ENCODE results near the gene MED12L.

Gene MED12L

GRCh38 chr3:151281671-151282324, 196.3 kb downstream of the MED12L start:
- peak; percentile 47; the same call in 2 of the 3 replicates for ATAC-seq
- TF ChIP-seq ARNTL (CRISPR knock-in tag; IDR thresholded peaks at IDR 0.05; ENCODE audit: borderline replicate concordance, low read depth) (no peak), ZNF565 (CRISPR knock-in tag; conservative IDR thresholded peaks at IDR 0.05; ENCODE audit: low read depth) (no peak), RARB (CRISPR knock-in tag; IDR thresholded peaks at IDR 0.05) (no peak), ZFP30 (CRISPR knock-in tag; IDR thresholded peaks at IDR 0.05) (no peak), PPARA (CRISPR knock-in tag; IDR thresholded peaks at IDR 0.05; ENCODE audit: borderline replicate concordance) (no peak), ISL1 (CRISPR knock-in tag; IDR thresholded peaks at IDR 0.05) (no peak), ZNF8 (CRISPR knock-in tag; IDR thresholded peaks at IDR 0.05) (no peak), TCF4 (CRISPR knock-in tag; IDR thresholded peaks at IDR 0.05; ENCODE audit: borderline replicate concordance) (no peak), SNAI2 (CRISPR knock-in tag; IDR thresholded peaks at IDR 0.05) (no peak), TOX (CRISPR knock-in tag; IDR thresholded peaks at IDR 0.05; ENCODE audit: borderline replicate concordance) (no peak), BACH2 (CRISPR knock-in tag; IDR thresholded peaks at IDR 0.05; ENCODE audit: borderline replicate concordance) (no peak), ESRRG (CRISPR knock-in tag; IDR thresholded peaks at IDR 0.05) (no peak), ZNF70 (CRISPR knock-in tag; IDR thresholded peaks at IDR 0.05) (no peak), GLIS3 (CRISPR knock-in tag; IDR thresholded peaks at IDR 0.05) (no peak), OSR1 (CRISPR knock-in tag; IDR thresholded peaks at IDR 0.05) (no peak), ZFP3 (CRISPR knock-in tag; IDR thresholded peaks at IDR 0.05) (no peak)
- TF ChIP-seq, protein P1, sequence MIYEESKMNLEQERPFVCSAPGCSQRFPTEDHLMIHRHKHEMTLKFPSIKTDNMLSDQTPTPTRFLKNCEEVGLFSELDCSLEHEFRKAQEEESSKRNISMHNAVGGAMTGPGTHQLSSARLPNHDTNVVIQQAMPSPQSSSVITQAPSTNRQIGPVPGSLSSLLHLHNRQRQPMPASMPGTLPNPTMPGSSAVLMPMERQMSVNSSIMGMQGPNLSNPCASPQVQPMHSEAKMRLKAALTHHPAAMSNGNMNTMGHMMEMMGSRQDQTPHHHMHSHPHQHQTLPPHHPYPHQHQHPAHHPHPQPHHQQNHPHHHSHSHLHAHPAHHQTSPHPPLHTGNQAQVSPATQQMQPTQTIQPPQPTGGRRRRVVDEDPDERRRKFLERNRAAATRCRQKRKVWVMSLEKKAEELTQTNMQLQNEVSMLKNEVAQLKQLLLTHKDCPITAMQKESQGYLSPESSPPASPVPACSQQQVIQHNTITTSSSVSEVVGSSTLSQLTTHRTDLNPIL (CRISPR knock-in tag; IDR thresholded peaks at IDR 0.05; ENCODE audit: low read depth): no peak
- TF ChIP-seq, protein P2, sequence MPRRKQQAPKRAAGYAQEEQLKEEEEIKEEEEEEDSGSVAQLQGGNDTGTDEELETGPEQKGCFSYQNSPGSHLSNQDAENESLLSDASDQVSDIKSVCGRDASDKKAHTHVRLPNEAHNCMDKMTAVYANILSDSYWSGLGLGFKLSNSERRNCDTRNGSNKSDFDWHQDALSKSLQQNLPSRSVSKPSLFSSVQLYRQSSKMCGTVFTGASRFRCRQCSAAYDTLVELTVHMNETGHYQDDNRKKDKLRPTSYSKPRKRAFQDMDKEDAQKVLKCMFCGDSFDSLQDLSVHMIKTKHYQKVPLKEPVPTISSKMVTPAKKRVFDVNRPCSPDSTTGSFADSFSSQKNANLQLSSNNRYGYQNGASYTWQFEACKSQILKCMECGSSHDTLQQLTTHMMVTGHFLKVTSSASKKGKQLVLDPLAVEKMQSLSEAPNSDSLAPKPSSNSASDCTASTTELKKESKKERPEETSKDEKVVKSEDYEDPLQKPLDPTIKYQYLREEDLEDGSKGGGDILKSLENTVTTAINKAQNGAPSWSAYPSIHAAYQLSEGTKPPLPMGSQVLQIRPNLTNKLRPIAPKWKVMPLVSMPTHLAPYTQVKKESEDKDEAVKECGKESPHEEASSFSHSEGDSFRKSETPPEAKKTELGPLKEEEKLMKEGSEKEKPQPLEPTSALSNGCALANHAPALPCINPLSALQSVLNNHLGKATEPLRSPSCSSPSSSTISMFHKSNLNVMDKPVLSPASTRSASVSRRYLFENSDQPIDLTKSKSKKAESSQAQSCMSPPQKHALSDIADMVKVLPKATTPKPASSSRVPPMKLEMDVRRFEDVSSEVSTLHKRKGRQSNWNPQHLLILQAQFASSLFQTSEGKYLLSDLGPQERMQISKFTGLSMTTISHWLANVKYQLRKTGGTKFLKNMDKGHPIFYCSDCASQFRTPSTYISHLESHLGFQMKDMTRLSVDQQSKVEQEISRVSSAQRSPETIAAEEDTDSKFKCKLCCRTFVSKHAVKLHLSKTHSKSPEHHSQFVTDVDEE (CRISPR knock-in tag; IDR thresholded peaks at IDR 0.05): no peak
- TF ChIP-seq, protein P3, sequence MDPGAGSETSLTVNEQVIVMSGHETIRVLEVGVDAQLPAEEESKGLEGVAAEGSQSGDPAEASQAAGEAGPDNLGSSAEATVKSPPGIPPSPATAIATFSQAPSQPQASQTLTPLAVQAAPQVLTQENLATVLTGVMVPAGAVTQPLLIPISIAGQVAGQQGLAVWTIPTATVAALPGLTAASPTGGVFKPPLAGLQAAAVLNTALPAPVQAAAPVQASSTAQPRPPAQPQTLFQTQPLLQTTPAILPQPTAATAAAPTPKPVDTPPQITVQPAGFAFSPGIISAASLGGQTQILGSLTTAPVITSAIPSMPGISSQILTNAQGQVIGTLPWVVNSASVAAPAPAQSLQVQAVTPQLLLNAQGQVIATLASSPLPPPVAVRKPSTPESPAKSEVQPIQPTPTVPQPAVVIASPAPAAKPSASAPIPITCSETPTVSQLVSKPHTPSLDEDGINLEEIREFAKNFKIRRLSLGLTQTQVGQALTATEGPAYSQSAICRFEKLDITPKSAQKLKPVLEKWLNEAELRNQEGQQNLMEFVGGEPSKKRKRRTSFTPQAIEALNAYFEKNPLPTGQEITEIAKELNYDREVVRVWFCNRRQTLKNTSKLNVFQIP (CRISPR knock-in tag; IDR thresholded peaks at IDR 0.05; ENCODE audit: borderline replicate concordance, low read depth): no peak

DNA sequence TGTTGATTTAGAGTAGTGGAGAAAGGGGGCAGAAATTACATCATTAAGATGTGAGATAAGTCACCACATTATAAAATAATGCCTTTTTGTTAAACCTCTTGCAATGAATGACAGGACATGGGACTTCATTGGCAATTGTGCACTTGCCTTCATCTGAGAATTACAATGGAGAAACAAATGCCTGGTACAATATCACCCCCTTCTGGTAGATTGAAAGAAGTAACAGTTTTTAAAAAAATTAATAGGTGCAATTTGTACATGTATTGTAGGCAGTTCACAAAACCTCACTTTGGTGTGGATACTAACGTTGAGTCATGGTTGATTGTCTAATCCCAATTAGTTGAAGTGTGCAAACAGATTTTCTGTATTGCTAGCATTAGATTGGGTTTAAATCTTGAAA, 197.5 kb downstream of the MED12L start:
- ATAC-seq: peak; percentile 86
- TF ChIP-seq, protein P4, sequence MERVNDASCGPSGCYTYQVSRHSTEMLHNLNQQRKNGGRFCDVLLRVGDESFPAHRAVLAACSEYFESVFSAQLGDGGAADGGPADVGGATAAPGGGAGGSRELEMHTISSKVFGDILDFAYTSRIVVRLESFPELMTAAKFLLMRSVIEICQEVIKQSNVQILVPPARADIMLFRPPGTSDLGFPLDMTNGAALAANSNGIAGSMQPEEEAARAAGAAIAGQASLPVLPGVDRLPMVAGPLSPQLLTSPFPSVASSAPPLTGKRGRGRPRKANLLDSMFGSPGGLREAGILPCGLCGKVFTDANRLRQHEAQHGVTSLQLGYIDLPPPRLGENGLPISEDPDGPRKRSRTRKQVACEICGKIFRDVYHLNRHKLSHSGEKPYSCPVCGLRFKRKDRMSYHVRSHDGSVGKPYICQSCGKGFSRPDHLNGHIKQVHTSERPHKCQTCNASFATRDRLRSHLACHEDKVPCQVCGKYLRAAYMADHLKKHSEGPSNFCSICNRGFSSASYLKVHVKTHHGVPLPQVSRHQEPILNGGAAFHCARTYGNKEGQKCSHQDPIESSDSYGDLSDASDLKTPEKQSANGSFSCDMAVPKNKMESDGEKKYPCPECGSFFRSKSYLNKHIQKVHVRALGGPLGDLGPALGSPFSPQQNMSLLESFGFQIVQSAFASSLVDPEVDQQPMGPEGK (CRISPR knock-in tag; IDR thresholded peaks at IDR 0.05; ENCODE audit: borderline replicate concordance): no peak
- TF ChIP-seq, protein P1 (CRISPR knock-in tag; IDR thresholded peaks at IDR 0.05; ENCODE audit: low read depth): no peak
- TF ChIP-seq ZC3H10 (CRISPR knock-in tag; IDR thresholded peaks at IDR 0.05) (no peak), ZNF565 (CRISPR knock-in tag; conservative IDR thresholded peaks at IDR 0.05; ENCODE audit: low read depth) (no peak), BACH2 (CRISPR knock-in tag; IDR thresholded peaks at IDR 0.05; ENCODE audit: borderline replicate concordance) (no peak), ISL1 (CRISPR knock-in tag; IDR thresholded peaks at IDR 0.05) (no peak), ZNF70 (CRISPR knock-in tag; IDR thresholded peaks at IDR 0.05) (no peak), ESRRG (CRISPR knock-in tag; IDR thresholded peaks at IDR 0.05) (no peak), ARNTL (CRISPR knock-in tag; IDR thresholded peaks at IDR 0.05; ENCODE audit: borderline replicate concordance, low read depth) (no peak), CSDC2 (CRISPR knock-in tag; IDR thresholded peaks at IDR 0.05) (no peak), TCF4 (CRISPR knock-in tag; IDR thresholded peaks at IDR 0.05; ENCODE audit: borderline replicate concordance) (no peak), RARB (CRISPR knock-in tag; IDR thresholded peaks at IDR 0.05) (no peak), ZFP30 (CRISPR knock-in tag; IDR thresholded peaks at IDR 0.05) (no peak)
- TF ChIP-seq, protein P3 (CRISPR knock-in tag; IDR thresholded peaks at IDR 0.05; ENCODE audit: borderline replicate concordance, low read depth): no peak
- TF ChIP-seq, protein P5, sequence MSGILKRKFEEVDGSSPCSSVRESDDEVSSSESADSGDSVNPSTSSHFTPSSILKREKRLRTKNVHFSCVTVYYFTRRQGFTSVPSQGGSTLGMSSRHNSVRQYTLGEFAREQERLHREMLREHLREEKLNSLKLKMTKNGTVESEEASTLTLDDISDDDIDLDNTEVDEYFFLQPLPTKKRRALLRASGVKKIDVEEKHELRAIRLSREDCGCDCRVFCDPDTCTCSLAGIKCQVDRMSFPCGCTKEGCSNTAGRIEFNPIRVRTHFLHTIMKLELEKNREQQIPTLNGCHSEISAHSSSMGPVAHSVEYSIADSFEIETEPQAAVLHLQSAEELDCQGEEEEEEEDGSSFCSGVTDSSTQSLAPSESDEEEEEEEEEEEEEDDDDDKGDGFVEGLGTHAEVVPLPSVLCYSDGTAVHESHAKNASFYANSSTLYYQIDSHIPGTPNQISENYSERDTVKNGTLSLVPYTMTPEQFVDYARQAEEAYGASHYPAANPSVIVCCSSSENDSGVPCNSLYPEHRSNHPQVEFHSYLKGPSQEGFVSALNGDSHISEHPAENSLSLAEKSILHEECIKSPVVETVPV (CRISPR knock-in tag; IDR thresholded peaks at IDR 0.05): no peak
